Measurements from ENCODE around the gene RUNX1.
"Not testable (repeated sequence)": the region's sequence is repeated elsewhere in the genome, so short reads cannot be mapped to it uniquely, and the experiment has no call there.

The RUNX1 gene

DNA sequence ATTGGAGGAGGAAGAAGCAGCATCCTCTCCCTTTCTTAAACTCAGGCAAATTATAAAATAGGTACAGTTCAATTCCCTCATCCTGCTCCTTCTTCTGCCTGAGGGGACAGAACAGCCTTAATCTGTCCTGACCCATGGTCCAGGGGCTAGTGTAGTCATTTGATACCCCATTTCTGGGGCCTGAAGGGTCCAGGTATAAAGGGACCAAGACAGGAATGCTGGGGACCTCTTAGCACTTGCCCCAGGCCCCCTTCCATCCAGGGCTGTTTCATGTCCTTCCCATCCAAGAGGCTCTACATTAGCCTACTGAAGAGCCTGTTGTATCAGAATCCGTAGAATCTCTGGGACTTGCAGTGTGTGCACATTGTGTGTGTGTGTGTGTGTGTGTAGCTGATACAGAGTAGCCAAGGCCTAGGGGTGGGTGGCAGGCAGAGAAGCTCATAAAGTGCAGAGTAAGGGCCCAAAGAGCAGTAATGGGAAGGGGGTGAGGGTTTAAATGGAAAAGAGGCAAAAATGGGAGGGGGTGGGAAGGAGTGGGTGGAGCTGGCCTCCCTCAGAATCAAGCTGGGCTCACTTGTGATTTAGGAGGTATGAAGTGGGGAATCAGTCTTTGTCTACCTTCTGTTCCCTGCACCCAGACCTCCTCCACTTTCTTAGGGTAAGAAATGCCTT lies 32.4 kb downstream of the RUNX1 start:
- DNase-seq (ENCODE audit: low read depth) = no peak

DNA sequence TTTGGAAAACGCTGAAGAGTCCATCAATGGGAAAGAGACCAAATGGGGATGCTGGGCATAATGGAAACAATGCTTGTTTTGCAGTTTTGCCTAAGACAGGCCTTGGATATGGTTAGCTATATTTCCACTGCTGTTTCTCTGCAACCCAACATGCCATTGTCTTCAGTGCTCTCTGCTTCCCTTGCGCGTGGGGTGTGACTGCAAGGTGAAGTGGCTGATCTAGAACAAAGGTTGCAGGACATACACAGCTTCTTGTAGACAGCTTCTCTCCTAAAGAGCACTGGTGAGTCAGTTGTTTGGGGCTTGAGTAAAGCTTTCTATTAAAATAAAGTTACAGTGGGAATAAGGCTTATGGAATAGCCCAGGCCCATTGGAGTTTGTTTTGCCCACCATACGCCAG lies 33.0 kb downstream of the RUNX1 start:
- no peak for DNase-seq (ENCODE audit: low read depth)

DNA sequence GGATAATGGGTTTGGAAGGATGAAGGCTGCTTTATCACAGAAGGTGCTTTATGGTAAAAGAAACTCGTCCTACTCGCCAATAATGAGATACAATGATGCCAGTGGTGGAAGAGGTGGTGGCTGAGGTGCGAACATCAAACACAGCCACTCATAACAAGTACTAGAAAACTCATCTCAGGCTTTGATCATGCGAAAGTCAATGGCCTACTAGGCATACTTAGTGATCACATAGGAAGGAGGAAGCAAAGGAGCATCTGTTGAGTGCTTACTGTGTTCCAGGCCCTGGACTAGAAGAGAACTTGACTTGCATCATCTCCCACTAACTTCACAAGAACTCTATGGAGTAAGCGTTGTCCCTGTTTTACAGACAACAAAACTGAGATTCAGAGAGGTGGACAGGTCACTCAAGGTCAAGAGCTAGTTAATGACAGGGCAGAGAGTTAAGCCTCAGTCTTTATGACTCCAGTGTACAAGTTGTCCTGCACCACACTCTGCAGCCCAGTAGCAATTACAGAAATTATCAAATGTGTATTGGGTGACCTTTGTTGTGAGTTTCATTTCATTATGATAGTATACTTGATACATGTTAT lies 33.6 kb downstream of the RUNX1 start:
- no peak for DNase-seq (ENCODE audit: low read depth)

DNA sequence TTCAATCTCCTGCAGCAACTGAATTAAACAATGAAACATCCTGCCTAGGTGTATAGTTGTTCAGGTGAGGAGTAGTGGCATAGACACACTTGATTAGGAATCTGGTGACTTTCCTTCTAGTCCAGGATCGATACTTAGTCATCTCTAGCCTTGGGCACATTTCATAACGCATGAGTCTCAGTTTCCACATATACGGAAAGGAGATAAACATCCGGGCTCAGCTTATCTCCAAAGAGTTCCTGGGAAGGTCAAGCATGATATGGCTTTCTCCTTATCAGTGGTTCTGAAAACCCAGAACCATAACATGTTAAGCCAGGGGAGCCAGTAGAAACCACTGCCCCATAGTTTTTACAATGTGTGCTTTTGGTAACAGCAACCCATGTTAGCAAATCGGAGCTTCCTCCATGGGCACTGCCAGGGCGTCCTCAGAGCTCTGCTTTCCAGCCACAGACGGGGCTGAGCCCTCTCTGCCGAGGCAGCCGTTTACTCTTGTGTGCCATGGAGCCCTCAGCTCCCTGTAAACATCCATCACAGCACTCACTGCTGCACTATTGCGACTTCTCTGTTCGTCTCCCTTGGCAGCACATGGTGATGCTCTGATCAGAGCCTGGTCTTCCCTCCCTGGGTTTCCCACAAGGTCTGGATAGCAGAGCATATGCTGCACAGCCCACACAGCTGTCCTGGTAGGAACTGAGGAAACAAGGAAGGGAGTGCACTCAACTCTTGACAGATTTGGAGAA lies 34.6 kb downstream of the RUNX1 start:
- DNase-seq (ENCODE audit: low read depth) = no peak

DNA sequence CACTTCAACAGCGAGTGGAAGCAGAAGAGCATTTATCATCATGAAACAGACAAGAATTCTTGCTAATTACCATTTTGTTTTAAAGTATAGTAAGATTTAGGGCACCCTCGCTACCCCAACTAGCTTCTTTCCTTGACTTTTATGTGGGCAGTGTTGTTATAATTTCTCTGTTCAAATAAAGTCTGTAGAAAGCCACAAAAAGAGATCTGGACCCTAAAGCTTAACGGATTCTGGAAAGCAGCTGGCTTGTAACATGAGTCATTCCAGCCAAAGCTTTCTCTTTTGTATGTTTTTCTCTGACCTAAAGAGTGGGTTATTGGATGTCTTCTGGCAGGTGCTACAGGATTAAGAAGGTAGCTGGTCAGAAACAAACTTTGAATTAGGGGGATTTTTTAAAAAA lies 37.4 kb downstream of the RUNX1 start:
- no peak for DNase-seq (ENCODE audit: low read depth)

DNA sequence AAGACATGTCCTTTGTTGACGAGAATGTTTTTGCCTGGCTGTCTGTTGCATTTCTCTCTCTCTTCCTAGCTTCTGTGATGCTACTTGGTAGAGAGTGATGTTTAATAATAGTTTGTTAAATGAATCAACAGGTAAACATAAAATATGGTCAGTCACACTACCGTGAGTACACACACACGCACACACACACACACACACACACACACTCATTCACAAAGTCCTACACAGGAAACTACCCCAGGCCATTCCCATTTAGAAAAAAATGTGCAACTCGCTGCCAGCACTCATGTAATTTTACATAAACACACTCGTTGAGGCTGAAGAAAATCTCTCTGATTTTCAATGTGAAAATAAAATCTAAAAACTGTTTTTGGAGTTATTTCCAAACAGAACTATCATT lies 38.7 kb downstream of the RUNX1 start:
- DNase-seq (ENCODE audit: low read depth) = no peak

DNA sequence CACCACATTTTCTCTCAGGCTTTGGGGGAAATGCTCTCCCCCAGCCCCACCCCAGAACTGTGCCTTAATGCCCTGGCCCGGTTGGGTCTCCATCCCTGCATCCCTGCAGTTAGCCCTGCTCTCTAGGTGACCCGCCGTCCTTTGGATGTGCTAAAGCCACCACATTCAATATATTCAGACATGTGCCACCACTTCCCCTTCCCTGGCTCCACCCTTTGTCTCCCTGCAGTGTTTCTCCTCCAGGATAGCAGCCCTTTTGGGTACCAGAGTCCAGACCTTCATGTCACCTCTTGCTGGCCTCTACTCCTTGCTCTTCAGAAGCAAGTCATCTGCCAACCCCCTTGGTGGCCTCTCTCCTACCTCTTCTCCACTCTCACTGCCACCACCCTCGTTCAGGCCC lies 41.8 kb downstream of the RUNX1 start:
- no peak for DNase-seq (ENCODE audit: low read depth)

DNA sequence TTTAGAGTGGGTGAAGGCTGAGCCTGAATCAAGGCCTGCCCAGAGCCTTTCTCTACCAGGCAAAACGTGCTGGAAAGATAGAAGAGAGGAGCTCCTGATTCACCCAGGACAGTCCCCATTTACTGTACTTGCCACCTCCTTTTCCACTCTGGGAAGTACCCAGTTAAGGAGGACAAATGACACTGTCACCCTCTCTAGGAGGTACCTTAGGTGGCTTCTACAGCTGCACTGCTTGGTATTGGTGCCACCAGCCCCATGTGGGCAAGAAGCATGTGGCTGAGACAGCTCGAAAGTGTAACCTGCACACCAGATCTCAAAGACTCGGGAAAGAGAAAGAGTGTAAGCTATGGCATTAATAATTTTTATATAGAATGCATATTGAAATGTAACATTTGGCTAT lies 42.3 kb downstream of the RUNX1 start:
- DNase-seq (ENCODE audit: low read depth) = no peak

DNA sequence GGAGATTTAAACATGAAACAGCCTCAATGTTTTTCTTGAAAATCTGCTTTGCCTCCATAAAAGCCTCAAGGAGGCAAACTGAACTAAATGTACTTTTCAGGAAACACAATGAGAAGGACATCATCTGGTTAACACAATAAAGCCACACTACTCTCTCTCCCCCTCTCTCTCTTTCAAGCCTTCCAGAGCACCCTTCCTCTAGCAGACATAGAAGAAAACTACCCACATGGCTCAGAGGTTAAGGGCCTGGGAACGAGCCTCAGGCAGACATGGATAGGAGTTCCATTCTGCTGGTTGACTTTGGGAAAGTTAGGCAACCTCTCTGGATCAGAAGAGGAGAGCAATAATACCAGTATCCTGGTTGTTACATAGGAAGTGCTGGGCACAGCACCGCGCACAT lies 42.9 kb downstream of the RUNX1 start:
- no peak for DNase-seq (ENCODE audit: low read depth)

DNA sequence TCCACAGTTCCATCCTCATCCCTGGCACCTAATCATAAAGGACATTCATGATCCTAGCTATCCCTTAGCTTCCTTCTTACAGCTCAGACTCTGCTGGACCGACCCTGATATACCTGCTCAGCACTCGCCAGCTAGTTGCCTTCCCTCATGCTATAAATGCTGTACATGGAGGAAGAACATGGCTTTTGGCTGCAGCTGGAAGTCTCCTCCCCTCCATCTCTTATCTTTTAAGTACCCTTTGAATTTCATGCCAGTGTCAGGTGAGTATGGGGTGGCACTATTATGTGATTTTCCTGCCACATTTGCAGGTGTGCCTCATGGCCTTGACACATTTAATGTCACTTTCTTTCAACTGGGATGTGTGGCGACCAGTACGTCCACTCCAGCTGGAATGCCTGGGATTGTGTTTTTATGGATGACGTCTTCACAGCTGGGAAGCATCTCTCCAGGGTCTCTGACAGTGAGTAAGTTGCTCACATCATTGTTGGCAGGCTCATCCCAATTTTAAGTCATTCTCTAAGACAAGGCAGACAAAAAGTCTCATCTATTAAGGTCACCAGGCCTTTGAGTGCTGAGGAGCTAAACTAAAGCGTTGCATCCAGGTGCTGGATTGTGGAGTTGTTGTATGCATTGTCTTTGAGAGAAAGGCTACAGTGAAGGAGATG lies 43.4 kb downstream of the RUNX1 start:
- DNase-seq (ENCODE audit: low read depth) = no peak

DNA sequence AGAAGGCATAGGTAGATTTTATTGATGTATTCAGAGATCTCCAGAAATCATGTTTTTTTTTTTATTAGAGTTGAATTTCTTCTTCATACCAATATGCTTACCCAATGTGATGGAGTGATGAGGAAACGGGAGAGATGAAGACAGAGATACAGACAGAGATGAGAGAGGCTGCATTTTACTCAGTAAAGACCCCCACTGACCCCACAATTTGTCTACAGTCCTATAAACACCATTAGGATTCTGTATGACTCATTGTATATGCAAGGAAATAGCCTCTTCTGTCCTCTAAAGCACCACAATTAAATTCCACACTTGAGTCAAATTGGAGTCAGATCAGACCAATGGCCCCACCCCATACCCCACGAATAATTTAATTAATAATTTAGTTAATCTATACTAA lies 44.0 kb downstream of the RUNX1 start:
- no peak for DNase-seq (ENCODE audit: low read depth)

DNA sequence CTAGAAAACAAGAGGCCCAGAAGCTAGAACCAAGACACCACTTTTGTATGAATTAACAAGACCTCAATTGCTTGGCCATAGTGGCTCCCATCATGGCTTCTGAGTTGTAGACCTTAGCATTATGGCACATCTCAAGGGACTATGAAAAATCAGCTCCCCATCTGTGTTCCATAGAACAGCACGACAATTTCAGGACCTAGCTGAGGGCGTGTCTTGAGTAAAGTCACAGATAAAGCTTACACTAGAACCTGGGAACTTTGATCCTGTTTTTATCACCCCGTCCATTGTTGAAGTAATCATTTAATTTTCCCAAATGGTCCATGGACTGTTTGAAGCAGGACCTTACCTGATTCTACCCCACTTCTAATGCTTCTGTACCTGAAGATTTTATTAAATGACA lies 44.8 kb downstream of the RUNX1 start:
- no peak for DNase-seq (ENCODE audit: low read depth)

DNA sequence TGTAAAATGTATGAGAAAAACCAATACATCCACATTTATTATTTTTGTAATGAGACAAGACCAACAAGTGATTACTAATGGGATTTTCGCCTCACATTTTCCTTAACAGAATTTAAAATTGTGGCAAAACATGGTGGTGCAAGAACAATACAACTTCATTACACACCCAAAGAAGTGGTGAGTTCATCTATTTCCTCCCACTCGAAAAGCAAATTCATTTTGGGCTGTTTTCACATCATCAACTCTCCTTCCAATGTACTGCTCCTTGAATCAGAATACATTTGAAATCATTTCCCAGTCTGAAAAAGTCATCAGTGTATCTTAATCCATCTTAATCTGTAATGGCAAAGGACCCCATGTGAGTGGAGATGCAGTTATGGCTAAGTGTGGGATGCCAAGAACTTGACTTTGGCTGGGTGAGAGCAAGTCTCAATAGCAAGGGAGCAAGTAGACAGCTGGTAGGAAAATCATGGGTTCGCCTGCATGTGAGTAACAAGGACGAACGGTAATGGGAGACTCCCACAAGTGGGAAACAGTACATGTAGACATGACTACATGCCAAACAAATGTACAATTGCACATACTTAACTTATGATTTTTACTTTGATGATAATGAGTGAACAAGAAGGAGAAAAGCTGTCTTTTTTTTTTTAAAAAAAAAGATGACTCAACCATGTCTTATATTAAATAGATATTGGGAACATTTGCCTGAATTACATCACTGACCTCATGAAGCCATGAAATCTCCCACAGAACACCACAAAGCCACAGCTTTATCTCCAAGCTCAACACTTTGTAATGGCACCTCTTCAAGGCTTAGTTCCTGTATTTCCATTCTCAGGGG lies 46.0 kb downstream of the RUNX1 start:
- no peak for DNase-seq (ENCODE audit: low read depth)

DNA sequence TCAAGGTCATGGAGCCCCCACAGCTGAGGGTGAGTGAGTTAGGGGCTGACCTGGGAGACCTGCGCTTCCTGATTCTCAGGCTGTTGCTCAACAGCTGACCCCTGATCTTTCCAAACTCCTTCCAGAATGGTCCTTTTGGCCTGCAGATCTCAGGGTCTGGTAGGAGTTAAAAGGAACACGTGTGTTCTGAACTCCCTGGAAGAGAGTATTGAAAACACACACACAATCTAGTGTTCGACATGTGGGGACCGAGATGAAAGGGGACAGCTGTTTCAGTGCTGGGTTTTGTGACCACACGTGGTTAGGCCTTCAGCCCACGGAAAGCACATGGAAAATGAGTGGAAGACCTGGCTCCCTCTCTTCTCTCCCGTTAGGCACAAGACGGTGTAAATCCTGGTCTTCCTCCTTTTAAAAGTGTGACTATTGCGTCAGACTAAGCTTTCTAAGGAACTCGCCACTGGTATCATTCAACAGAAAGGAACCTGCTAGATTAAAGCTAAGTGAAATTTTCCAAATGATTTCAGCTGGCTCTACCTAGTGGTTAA lies 49.6 kb downstream of the RUNX1 start:
- DNase-seq (ENCODE audit: low read depth) = no peak

DNA sequence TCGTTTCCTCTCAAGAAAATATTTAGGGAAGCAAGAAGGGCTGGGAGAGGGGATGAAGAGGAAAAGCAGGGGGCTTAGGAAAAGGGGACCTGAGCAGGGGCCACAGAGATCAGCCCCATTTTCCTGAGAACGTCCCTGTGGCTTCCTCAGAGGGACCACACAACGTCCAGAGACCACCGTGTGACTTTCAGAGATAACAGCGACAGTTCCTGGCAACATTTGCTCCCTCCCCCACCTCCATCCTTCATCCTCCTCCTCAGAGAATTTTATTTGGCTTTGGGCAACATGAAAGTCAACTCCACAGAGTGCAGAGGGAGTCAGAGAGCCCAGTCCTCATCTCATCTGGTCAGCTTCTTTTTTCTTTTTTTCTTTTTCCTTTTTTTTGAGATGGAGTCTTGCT lies 50.9 kb downstream of the RUNX1 start:
- DNase-seq (ENCODE audit: low read depth) = no peak

DNA sequence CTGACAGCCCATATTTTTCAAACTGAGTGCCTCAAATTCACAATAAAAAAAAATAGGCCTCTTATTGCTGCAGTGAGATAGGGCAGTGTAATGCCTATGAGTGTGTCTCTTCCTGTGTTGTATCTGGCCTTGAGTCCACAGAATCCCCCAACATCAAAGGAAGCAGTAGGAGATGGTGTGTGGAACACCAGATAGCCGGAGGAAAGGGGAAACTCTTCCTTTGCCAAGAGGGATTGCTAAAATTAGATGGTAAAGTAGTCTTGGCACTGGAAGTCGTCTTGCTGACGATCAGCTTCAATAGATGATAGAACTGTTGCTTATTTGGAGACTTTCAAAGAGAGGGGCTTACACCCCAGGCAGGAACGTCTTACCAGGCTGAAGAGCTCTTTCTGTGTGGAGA lies 51.8 kb downstream of the RUNX1 start:
- DNase-seq (ENCODE audit: low read depth) = no peak

DNA sequence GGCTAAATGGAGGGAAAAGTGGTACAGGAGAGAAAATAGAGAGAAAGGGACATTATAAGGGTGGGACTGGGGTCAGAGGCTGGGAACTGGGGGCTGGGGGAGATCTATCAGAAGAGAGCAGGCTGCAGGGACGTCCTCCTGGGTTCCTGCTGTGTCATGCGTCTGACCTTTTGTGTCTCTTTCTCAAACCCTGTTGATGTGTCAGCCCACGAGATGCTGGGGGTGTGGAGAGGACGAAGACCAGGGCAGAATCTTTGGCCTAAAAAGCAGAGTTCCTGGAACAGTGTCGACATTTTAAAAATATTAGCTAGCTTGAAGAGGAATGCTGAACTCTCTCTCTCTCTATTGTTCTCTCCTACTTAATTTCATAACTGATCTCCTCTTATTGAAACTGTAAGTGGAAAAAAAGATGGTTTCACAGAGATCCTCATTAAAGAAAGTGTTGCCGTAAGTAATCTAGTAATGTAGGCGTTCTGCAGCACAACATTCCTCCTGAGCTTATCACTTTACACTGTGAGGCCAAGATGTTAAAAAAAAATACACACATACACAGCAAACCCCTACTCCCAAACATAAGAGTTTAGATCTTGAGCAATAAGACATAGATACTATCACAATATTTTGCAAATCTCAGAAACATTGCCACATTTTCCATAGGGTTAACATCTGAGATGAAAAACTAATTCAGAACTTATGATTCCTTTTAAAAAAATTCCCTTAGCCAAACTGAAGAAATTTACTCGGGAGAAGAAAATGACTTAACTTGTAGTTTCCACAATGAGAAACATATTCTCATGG lies 52.6 kb downstream of the RUNX1 start:
- no peak for DNase-seq (ENCODE audit: low read depth)

DNA sequence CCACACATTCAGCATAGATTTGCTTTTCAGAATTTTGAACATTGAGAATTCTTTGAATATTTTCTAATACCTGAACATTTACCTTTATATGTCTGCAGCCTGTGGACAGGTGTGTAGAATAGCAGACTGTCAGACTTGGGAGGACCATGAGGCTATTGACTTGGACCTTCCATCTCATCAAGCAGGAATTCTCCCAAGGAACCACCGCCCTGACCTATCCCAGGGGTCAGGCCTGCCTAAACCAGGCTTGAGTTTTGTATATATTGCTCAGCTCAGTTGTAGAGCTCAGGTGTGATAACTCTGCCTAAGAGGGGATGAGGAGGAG lies 53.2 kb downstream of the RUNX1 start:
- DNase-seq (ENCODE audit: low read depth) = no peak

DNA sequence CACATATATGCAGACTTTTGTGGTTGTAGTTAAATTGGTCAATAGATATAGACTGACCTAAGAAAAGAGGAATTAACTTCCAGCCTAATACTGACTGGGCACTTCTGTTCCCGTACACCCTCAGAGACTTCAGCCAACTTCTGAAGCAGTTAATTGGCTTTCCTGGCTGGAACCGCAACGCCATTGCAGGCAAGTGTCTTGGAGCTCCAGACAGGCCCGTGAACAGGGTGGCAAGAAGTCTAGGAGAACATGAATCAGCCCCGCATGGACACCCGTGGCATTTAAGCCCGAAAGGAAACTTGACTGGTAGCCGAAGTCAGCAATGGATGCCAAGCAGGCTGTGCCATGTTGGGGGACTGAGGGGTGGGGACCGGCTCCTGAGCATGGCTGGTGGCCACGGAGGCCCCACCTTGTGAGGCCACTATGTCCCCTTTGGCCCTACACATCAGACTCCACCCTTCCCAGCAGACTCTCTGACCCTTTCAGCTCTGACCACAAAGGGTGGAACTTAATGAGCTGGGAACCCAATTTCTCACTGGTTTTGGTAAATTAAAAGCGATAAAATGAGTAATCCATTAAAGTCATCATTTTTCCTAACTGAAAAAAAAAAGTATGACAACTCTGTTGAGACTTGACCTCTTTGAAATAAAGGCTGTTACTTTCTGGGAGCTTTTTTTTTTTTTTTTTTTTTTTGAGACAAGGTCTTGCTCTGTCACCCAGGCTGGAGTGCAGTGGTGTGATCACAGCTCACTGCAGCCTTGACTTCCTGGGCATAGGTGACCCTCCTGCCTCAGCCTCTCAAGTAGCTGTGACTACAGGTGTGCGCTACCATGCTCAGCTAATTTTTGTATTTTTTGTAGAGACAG lies 54.1 kb downstream of the RUNX1 start:
- no peak for DNase-seq (ENCODE audit: low read depth)

DNA sequence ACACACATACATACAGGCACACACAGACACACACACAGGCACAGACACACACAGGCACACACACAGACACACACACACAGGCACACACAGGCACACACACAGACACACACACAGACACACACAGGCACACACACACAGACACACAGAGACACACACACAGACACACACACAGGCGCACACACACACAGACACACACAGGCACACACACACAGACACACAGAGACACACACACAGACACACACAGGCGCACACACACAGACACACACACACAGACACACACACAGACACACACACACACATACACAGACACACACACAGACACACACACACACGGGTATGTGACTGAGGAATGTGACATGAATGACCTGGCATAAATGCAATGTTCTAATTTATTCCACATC lies 55.6 kb downstream of the RUNX1 start:
- DNase-seq (ENCODE audit: low read depth) = not testable (repeated sequence)

All from activated T-cell treated with anti-CD3 and anti-CD28 coated beads for 1 hour (primary cell).